DMS 273 (cell line): ENCODE measurements around the gene SLCO1B1.

Experiments
- DNase-seq: peaks from one replicate; lab custom pipeline; 2025; ENCODE audit not compliant: unreplicated experiment; lab: John Stamatoyannopoulos, UW

SLCO1B1 gene

GRCh38 chr12:21219206-21219605, 88.2 kb downstream of the SLCO1B1 start:
- DNase-seq: no peak

- DNase-seq: no peak
Measured at GRCh38 chr12:21220266-21220665, 89.3 kb downstream of the SLCO1B1 start.

- DNase-seq: no peak
Measured at GRCh38 chr12:21221072-21221471, 90.1 kb downstream of the SLCO1B1 start.

- DNase-seq: no peak
Measured at GRCh38 chr12:21221778-21222177, 90.8 kb downstream of the SLCO1B1 start.

- no peak for DNase-seq
Measured at GRCh38 chr12:21223930-21224329, 92.9 kb downstream of the SLCO1B1 start.

- no peak for DNase-seq
Measured at GRCh38 chr12:21234395-21234794, 103.4 kb downstream of the SLCO1B1 start.

DNA sequence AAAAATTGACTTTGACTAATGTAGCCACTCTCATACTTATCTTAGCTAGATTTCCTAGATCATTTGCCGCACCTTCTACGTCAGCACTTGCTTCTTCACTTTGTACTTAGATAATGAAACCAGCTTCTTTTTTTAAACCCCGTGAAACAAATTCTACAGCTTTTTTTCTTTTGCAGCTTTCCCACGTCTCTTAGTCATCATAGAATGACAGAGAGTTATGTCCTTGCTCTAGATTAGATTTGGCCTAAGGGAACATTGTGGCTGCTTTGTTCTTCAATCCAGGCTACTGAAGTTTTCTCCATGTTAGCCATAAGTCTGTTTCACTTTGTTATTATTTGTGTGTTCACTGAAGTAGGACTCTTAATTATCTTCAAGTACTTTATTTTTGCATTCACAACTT, 108.9 kb downstream of the SLCO1B1 start:
- no peak for DNase-seq

DNA sequence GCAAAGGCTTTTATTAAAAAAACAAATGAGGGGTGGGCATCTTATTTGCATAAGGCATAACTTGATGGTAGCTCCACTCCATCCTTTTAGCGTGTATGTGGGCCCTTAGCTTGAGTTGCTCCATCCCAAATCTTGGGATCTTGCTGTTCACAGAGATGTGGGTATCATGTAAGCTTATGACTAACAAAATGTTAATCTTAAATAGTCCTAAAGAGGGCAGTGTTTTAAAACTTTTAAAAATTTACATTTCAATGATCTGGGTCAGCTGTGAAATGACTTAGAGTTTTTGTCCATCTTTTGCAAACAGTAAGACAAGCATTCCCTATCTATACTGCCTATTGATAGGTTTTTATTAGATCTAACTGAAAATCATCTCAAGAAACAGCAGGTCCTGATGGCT, 117.7 kb downstream of the SLCO1B1 start:
- DNase-seq: peak; percentile 11

- no peak for DNase-seq
Measured at GRCh38 chr12:21252070-21252469, 121.1 kb downstream of the SLCO1B1 start.

DNA sequence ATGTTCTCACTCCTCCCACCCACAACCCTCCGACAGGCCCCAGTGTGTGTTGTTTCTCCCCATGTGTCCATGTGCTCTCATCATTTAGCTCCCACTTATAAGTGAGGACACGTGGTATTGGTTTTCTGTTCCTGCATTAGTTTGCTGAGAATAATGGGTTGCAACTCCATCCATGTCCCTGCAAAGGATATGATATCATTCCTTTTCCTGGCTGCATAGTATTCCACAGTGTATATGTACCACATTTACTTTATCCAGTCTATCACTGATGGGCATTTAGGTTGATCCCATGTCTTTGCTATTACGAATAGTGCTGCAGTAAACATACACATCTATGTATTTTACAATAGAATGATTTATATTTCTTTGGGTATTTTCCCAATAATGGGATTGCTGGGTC, 126.2 kb downstream of the SLCO1B1 start:
- DNase-seq: no peak

DNA sequence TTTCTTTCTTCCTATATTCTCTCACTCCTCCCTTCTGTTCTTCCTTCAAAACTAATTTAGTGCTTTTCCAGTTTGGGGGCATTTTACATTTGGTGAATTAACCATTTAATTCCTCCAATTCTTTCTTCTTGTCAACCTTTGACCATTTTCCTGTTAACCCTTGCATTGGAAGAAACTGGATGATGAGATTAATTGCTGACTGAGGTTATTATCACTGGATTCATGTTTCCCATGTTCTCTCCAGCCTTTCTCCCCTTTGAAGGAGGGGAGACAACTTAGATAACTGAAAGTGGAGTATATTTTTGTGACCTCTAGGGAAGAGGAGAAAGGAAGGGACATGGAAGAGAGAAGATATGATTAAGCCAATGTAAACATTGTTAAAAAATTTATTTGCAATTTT, 133.2 kb downstream of the SLCO1B1 start:
- no peak for DNase-seq

DNA sequence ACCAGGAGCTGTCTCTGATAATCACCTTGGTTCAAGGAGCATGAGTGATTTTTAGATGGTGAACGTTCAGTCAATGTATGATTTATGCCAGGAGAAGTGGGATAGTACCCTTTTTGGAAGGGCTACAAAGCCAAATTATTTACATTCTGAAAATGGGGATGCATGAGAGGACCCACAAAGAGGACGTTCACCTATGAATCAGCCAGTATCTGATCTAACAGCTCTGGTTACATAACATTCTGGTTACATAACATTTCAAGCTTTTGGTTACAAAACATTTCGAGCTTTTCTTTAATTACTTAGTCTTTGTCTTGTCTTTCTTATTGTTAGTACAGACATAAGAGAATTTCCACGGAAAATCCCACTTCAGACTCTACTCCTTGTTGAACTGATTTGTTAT, 134.9 kb downstream of the SLCO1B1 start:
- no peak for DNase-seq

DNA sequence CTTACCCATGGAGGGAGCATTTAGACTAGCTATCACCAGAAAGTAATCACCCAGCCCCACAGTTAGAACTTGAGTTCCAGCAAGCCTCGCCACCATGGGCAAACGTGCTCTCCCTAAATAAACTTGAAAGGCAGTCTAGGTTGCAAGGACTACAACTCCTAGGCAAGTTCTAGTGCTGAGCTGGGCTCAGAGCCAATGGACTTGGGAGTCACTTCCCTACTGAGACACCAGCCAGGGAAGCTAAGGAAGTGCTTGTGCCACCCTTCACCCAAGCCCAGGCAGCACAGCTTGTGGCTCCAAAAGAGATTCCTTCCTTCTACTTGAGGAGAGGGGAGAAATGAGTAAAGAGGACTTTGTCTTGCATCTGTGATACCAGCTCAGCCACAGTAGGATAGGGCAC, 145.8 kb downstream of the SLCO1B1 start:
- DNase-seq: no peak
